Vagina (tissue), 2 donors: ENCODE data around the gene FGF21. TPM values are rescaled to one million over a fixed set of nuclear protein-coding genes. Genes with fewer than 3 reads are reported as not detected.

ENCODE experiments used
- DNase-seq, 2 donors: peaks; one replicate each; pipeline ENCODE4 v3.0.0-alpha.2; 2017; ENCODE audit errors: extremely low spot score in 2 of 2
- H3K27ac ChIP-seq: fragments of 200-600 bp; sonication (generic); one replicate; pipeline ENCODE4 v1.5.1; 2019
- H3K27me3 ChIP-seq: fragments of 200-600 bp; sonication (generic); one replicate; pipeline ENCODE4 v1.5.1; 2019
- H3K36me3 ChIP-seq, 2 donors: fragments of 200-600 bp; sonication (generic); one replicate each; pipeline ENCODE4 v1.5.1; 2017 to 2019
- H3K4me1 ChIP-seq: fragments of 200-600 bp; sonication (generic); one replicate; pipeline ENCODE4 v1.5.1; 2019
- H3K4me3 ChIP-seq, 2 donors: fragments of 200-600 bp; sonication (generic); 1 replicate in 1 of 2; 2 replicates in 1 of 2; pipeline ENCODE4 v1.5.1; 2016 to 2019
- H3K9me3 ChIP-seq: fragments of 200-600 bp; sonication (generic); one replicate; pipeline ENCODE4 v1.5.1; 2019
- CTCF ChIP-seq, 3 experiments: fragments of 450-650 bp in 2 of 3; fragments of 200-600 bp in 1 of 3; sonication (generic) in 1 of 3; IDR thresholded peaks; one replicate each; pipeline ENCODE4 v1.5.1; 2017 to 2019; ENCODE audit warnings: antibody characterized with exemption in 3 of 3, mild to moderate bottlenecking in 2 of 3, moderate library complexity in 2 of 3
- POLR2A ChIP-seq, 2 donors: fragments of 450-650 bp; IDR thresholded peaks; one replicate each; pipeline ENCODE4 v1.6.1; 2017; ENCODE audit warnings: antibody characterized with exemption in 2 of 2, mild to moderate bottlenecking in 2 of 2, moderate library complexity in 2 of 2
- POLR2AphosphoS5 ChIP-seq, 2 donors: sonication (generic); formaldehyde crosslinking; IDR thresholded peaks; one replicate each; pipeline ENCODE4 v1.9.0; 2017; ENCODE audit warnings: antibody characterized with exemption in 2 of 2, mild to moderate bottlenecking in 2 of 2, low read depth in 1 of 2; ENCODE audit not compliant: insufficient read depth in 1 of 2
- intact Hi-C: fragments of 100-400 bp; cut with DNase I; formaldehyde crosslinking; loops from one replicate; pipeline ENCODE4 v1.15.1; 2023
- total RNA-seq: library from RNA; depleted of rRNA; stranded (reverse); fragments of >200 nt; gene quantifications from one replicate; pipeline ENCODE4 v1.2.3, GENCODE V29; 2016

Gene FGF21
- total RNA-seq, 1 donor from 2014 or later, result not detected

GRCh38 chr19:48722196-48722708, 33.1 kb upstream of the FGF21 start:
- TF ChIP-seq CTCF (IDR thresholded peaks at IDR 0.05), result no peak
- no peak for TF ChIP-seq POLR2AphosphoS5 (IDR thresholded peaks at IDR 0.05; ENCODE audit: insufficient read depth in 1 of 2, low read depth in 1 of 2)
- TF ChIP-seq POLR2A (IDR thresholded peaks at IDR 0.05), result no peak
- peaks cover 33% of the 10 kb centered on the region for H3K4me1 ChIP-seq

GRCh38 chr19:48724796-48725753, 30.2 kb upstream of the FGF21 start:
- intact Hi-C loops, result no loop called here
- H3K4me3 ChIP-seq, result no peak overlapping the region
- peaks cover 10% of the 10 kb centered on the region for H3K4me1 ChIP-seq
- no peaks in the 10 kb centered on the region for H3K36me3 ChIP-seq
- no peaks in the 10 kb centered on the region for H3K9me3 ChIP-seq
- DNase-seq, result no peak
- H3K27ac ChIP-seq, result peak overlapping the region; percentile 46
- H3K27me3 ChIP-seq, result no peaks in the 10 kb centered on the region
- TF ChIP-seq POLR2A (IDR thresholded peaks at IDR 0.05), result no peak
- peak; percentile 10 to 69 for TF ChIP-seq POLR2AphosphoS5 (IDR thresholded peaks at IDR 0.05; ENCODE audit: insufficient read depth in 1 of 2, low read depth in 1 of 2)

More at GRCh38 chr19:48722196-48722708, 33.1 kb upstream of the FGF21 start:
- no peaks in the 10 kb centered on the region for H3K9me3 ChIP-seq
- intact Hi-C loops, result no loop called here
- no peak for DNase-seq
- H3K36me3 ChIP-seq, result no peaks in the 10 kb centered on the region
- H3K27ac ChIP-seq, result no peak overlapping the region
- H3K27me3 ChIP-seq, result no peaks in the 10 kb centered on the region
- no peak overlapping the region for H3K4me3 ChIP-seq

- H3K4me1 ChIP-seq, result peaks cover 6% of the 10 kb centered on the region
- intact Hi-C loops, result no loop called here
- no peak for DNase-seq
- no peaks in the 10 kb centered on the region for H3K27me3 ChIP-seq
- no peaks in the 10 kb centered on the region for H3K9me3 ChIP-seq
- no peaks in the 10 kb centered on the region for H3K36me3 ChIP-seq
- no peak overlapping the region for H3K27ac ChIP-seq
- H3K4me3 ChIP-seq, result no peak overlapping the region
- no peak for TF ChIP-seq POLR2A (IDR thresholded peaks at IDR 0.05)
- TF ChIP-seq POLR2AphosphoS5 (IDR thresholded peaks at IDR 0.05; ENCODE audit: insufficient read depth in 1 of 2, low read depth in 1 of 2), result no peak
- TF ChIP-seq CTCF (IDR thresholded peaks at IDR 0.05), result no peak
These were observed 28.8 kb upstream of the FGF21 start for GRCh38 chr19:48726556-48726955.

GRCh38 chr19:48728911-48729664, 26.2 kb upstream of the FGF21 start:
- Histone ChIP-seq H3K4me3 (peak overlapping the region in 1 of 2 donors; percentile 2), H3K36me3 (no peaks in the 10 kb centered on the region)
- no peak for DNase-seq

More at GRCh38 chr19:48728911-48729664, 26.2 kb upstream of the FGF21 start:
- H3K27ac ChIP-seq, result no peak overlapping the region
- peaks cover 6% of the 10 kb centered on the region for H3K4me1 ChIP-seq
- H3K27me3 ChIP-seq, result no peaks in the 10 kb centered on the region
- TF ChIP-seq POLR2A (IDR thresholded peaks at IDR 0.05), result no peak
- TF ChIP-seq POLR2AphosphoS5 (IDR thresholded peaks at IDR 0.05; ENCODE audit: insufficient read depth in 1 of 2, low read depth in 1 of 2), result no peak
- TF ChIP-seq CTCF (IDR thresholded peaks at IDR 0.05), result no peak
- intact Hi-C loops, result no loop called here
- no peaks in the 10 kb centered on the region for H3K9me3 ChIP-seq
